Spleen (tissue), 7 donors: Measurements from ENCODE around the gene PHRF1.

Experiments
- CTCF ChIP-seq, 11 experiments: fragments of 200-600 bp in 7 of 11; fragments of 450-650 bp in 4 of 11; sonication (generic) in 4 of 11; IDR thresholded peaks in 8 of 11; conservative IDR thresholded peaks in 3 of 11; 1 replicate in 7 of 11; 2 replicates in 4 of 11; pipeline versions ENCODE4 v1.4.0 to v1.8.0; 2016 to 2021; ENCODE audit warnings: antibody characterized with exemption in 11 of 11, inconsistent platforms in 4 of 11, mild to moderate bottlenecking in 1 of 11
- POLR2A ChIP-seq, 3 donors: fragments of 450-650 bp; IDR thresholded peaks; one replicate each; pipeline ENCODE4 v1.5.1; 2017; ENCODE audit warnings: antibody characterized with exemption in 3 of 3, mild to moderate bottlenecking in 1 of 3
- POLR2AphosphoS5 ChIP-seq, 3 donors: sonication (generic); formaldehyde crosslinking; IDR thresholded peaks; one replicate each; pipeline ENCODE4 v1.5.1; 2017; ENCODE audit warnings: antibody characterized with exemption in 3 of 3
- donor health status: DM: no; HTN: no; CAD: no; lungs with moderate emphysema.
- donor health status: DM: no; HTN: no; CAD: no.
- donor health status: DM: no; HTN: no; CAD: no.

GRCh38 chr11:577611-577894 is 1.3 kb downstream of the PHRF1 start:
- no peak for TF ChIP-seq POLR2A (IDR thresholded peaks at IDR 0.05)
- no peak for TF ChIP-seq POLR2AphosphoS5 (IDR thresholded peaks at IDR 0.05)
- no peak for TF ChIP-seq CTCF (IDR thresholded peaks at IDR 0.05 in 8 of 11, conservative IDR thresholded peaks at IDR 0.05 in 3 of 11)
